Measurements from ENCODE around the gene TRPV2. TPM values are rescaled to one million over a fixed set of nuclear protein-coding genes. Genes with fewer than 3 reads are reported as not detected.

The TRPV2 gene
- total RNA-seq, 1 experiment from 2014 or later: 0.41 TPM

DNA sequence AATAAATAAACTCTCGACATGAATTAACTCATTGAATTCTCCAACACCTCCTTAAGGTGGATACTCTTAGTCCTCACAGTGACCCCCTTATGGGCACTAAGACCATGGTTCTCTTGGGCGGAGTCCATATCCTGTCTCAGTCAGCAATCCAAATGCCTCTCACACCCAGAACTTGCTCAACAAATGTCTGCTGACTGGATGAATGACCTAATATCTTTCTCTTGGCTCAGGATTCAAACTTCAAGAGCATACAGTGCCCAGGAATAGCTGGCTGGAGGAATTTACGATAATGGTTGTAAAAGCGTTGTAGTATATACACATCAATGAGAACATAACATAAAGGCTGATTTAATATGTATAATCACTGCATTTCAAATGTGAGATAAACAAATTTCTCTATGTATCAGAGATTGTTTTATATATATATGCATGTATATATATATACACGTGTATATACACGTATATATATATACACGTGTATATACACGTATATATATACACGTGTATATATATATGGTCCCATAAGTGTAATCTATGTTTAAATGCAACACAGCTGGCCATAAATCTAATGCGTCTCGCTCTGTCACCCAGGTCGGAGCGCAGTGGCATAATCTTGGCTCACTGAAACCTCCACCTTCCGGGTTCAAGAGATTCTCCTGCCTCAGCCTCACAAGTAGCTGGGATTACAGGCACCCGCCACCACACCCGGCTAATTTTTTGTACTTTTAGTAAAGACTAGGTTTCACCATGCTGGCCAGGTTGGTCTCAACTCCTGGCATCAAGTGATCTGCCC lies 41.0 kb upstream of the TRPV2 start:
- H3K36me3 Mint-ChIP-seq (ENCODE audit: insufficient read depth, unreplicated experiment): no peaks in the 10 kb centered on the region
- intact Hi-C loops (cut with micrococcal nuclease; ENCODE audit: unreplicated experiment): no loop called here
- DNase-seq: no peak
- ChIA-PET POLR2A (interaction anchor here (0.6 to 0.8 kb wide), 2 partner anchors 33 to 65 kb away, joined by 5 to 7 read pairs; no protein-coding TSS in a partner anchor), CTCF (interaction anchor here (1.3 kb wide), 1 partner anchor 11 kb away, joined by 9 read pairs; no protein-coding TSS in a partner anchor)
- H3K9me3 Mint-ChIP-seq (ENCODE audit: unreplicated experiment): no peaks in the 10 kb centered on the region
- no peaks in the 10 kb centered on the region for H3K36me3 ChIP-seq (ENCODE audit: control insufficient read depth, insufficient read depth, low read length)
- H3K27me3 Mint-ChIP-seq (ENCODE audit: insufficient read depth, unreplicated experiment): no peaks in the 10 kb centered on the region
- no peaks in the 10 kb centered on the region for H3K4me1 ChIP-seq
- no peaks in the 10 kb centered on the region for H3K9me3 ChIP-seq
- H3K4me3 Mint-ChIP-seq (ENCODE audit: unreplicated experiment): no peak overlapping the region
- no peak overlapping the region for H3K4me3 ChIP-seq (ENCODE audit: low read depth, low read length)
- no peaks in the 10 kb centered on the region for H3K4me1 Mint-ChIP-seq (ENCODE audit: low read depth, unreplicated experiment)
- no TSS peak for BruUV-seq (replicated peaks)
- TF ChIP-seq, protein P1, sequence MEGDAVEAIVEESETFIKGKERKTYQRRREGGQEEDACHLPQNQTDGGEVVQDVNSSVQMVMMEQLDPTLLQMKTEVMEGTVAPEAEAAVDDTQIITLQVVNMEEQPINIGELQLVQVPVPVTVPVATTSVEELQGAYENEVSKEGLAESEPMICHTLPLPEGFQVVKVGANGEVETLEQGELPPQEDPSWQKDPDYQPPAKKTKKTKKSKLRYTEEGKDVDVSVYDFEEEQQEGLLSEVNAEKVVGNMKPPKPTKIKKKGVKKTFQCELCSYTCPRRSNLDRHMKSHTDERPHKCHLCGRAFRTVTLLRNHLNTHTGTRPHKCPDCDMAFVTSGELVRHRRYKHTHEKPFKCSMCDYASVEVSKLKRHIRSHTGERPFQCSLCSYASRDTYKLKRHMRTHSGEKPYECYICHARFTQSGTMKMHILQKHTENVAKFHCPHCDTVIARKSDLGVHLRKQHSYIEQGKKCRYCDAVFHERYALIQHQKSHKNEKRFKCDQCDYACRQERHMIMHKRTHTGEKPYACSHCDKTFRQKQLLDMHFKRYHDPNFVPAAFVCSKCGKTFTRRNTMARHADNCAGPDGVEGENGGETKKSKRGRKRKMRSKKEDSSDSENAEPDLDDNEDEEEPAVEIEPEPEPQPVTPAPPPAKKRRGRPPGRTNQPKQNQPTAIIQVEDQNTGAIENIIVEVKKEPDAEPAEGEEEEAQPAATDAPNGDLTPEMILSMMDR (IDR thresholded peaks at IDR 0.05; ENCODE audit: insufficient read depth in 1 of 2, low read depth in 1 of 2, low read length in 1 of 2, severe bottlenecking in 1 of 2, unreplicated experiment in 1 of 2): no peak
- H3K27me3 ChIP-seq (replicated peaks; ENCODE audit: control insufficient read depth, insufficient read depth, low read length): no peaks in the 10 kb centered on the region
- no peak overlapping the region for H3K27ac Mint-ChIP-seq (ENCODE audit: unreplicated experiment)

DNA sequence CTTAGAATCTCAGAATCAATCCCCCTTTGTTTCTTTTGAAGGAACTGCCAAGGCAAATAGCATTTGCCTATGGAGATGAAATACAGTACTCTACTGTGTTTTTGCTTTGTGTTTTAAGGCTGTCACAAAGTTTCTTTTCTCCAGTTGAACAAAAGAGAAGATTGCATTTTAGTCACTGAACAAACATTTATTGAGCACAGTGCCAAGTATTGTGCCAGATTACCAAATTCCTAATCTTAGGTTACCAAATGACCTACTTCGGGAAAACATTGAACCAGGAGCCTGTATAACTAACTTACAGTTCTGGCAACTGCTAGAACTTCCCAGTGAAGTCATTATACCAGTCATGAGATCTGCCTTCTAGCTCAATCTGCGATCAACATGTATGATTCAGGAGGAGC lies 37.4 kb upstream of the TRPV2 start:
- POLR2A ChIA-PET: interaction anchor here (1.0 kb wide), 1 partner anchor 61 kb away, joined by 5 read pairs; no protein-coding TSS in a partner anchor
- TF ChIP-seq, protein P1 (IDR thresholded peaks at IDR 0.05; ENCODE audit: insufficient read depth in 1 of 2, low read depth in 1 of 2, low read length in 1 of 2, severe bottlenecking in 1 of 2, unreplicated experiment in 1 of 2): no peak
- H3K27me3 ChIP-seq (replicated peaks; ENCODE audit: control insufficient read depth, insufficient read depth, low read length): no peaks in the 10 kb centered on the region
- CTCF ChIA-PET: interaction anchor here (0.8 kb wide), 1 partner anchor 10 kb away, joined by 3 read pairs; no protein-coding TSS in a partner anchor
- intact Hi-C loops (cut with micrococcal nuclease; ENCODE audit: unreplicated experiment): no loop called here
- peaks cover 7% of the 10 kb centered on the region for H3K4me1 Mint-ChIP-seq (ENCODE audit: low read depth, unreplicated experiment)
- no peak for DNase-seq
- no peaks in the 10 kb centered on the region for H3K4me1 ChIP-seq
- no peaks in the 10 kb centered on the region for H3K9me3 ChIP-seq
- no peak overlapping the region for H3K27ac Mint-ChIP-seq (ENCODE audit: unreplicated experiment)
- H3K36me3 Mint-ChIP-seq (ENCODE audit: insufficient read depth, unreplicated experiment): peaks cover 28% of the 10 kb centered on the region
- H3K9me3 Mint-ChIP-seq (ENCODE audit: unreplicated experiment): no peaks in the 10 kb centered on the region
- H3K36me3 ChIP-seq (ENCODE audit: control insufficient read depth, insufficient read depth, low read length): peaks cover 1% of the 10 kb centered on the region
- no peak overlapping the region for H3K4me3 Mint-ChIP-seq (ENCODE audit: unreplicated experiment)
- H3K4me3 ChIP-seq (ENCODE audit: low read depth, low read length): no peak overlapping the region
- no TSS peak for BruUV-seq (replicated peaks)
- H3K27me3 Mint-ChIP-seq (ENCODE audit: insufficient read depth, unreplicated experiment): no peaks in the 10 kb centered on the region

DNA sequence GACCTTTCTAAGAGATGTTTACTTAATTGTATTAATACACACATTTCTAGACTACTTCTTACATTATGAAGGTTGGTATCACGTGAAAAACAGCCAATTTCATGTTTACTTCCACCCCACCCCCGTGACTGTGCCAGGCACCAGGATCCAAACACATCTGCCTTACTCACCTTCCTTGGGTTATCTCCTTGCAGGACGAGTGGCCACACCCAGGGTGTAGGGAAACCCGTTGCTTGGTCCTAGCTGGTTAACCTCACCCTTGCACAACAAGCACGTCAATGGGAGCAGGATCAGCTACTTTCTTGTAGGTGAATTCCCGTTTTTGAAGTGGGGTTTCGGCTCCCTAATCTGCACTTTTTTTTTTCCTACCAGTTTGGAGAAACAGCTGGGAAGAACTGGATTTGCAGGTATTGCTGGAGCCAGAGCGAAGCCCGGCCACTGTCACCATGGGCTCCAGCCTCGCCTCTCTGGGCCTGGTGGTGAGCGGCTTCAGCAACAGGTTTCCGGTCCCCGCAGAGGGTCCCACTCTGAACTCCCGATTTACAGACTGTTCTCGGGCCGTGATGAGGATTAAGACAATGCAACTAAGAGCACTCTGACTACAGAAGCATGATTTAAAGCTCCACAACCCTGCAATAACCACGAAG lies 36.6 kb upstream of the TRPV2 start:
- CTCF ChIA-PET: interaction anchor here (0.8 kb wide), 1 partner anchor 9 kb away, joined by 3 read pairs; no protein-coding TSS in a partner anchor
- BruUV-seq (replicated peaks): no TSS peak
- Histone ChIP-seq H3K4me3 (ENCODE audit: low read depth, low read length) (no peak overlapping the region), H3K4me1 (no peaks in the 10 kb centered on the region), H3K36me3 (ENCODE audit: control insufficient read depth, insufficient read depth, low read length) (peaks cover 3% of the 10 kb centered on the region), H3K9me3 (no peaks in the 10 kb centered on the region), H3K27me3 (replicated peaks; ENCODE audit: control insufficient read depth, insufficient read depth, low read length) (no peaks in the 10 kb centered on the region)
- intact Hi-C loops (cut with micrococcal nuclease; ENCODE audit: unreplicated experiment): no loop called here
- Mint-ChIP-seq H3K27ac (ENCODE audit: unreplicated experiment) (peak overlapping the region; percentile 64), H3K36me3 (ENCODE audit: insufficient read depth, unreplicated experiment) (peaks cover 36% of the 10 kb centered on the region), H3K4me3 (ENCODE audit: unreplicated experiment) (peak overlapping the region; percentile 27), H3K27me3 (ENCODE audit: insufficient read depth, unreplicated experiment) (no peaks in the 10 kb centered on the region), H3K9me3 (ENCODE audit: unreplicated experiment) (no peaks in the 10 kb centered on the region), H3K4me1 (ENCODE audit: low read depth, unreplicated experiment) (peaks cover 7% of the 10 kb centered on the region)
- TF ChIP-seq, protein P1 (IDR thresholded peaks at IDR 0.05; ENCODE audit: insufficient read depth in 1 of 2, low read depth in 1 of 2, low read length in 1 of 2, severe bottlenecking in 1 of 2, unreplicated experiment in 1 of 2): no peak
- peak in 1 of 2 experiments; percentile 24 for DNase-seq
- POLR2A ChIA-PET: interaction anchor here (1.0 kb wide), 1 partner anchor 60 kb away, joined by 5 read pairs; no protein-coding TSS in a partner anchor
